Measurements from ENCODE around the gene ARMC5. TPM values are rescaled to one million over a fixed set of nuclear protein-coding genes. Genes with fewer than 3 reads are reported as not detected.

The ARMC5 gene
- total and polyA plus RNA-seq, 9 of the 15 experiments (the other 6 are each of a cell fraction or from before 2014, with no cell fraction given) = 0.11 to 13.5 (median 2.1) TPM

DNA sequence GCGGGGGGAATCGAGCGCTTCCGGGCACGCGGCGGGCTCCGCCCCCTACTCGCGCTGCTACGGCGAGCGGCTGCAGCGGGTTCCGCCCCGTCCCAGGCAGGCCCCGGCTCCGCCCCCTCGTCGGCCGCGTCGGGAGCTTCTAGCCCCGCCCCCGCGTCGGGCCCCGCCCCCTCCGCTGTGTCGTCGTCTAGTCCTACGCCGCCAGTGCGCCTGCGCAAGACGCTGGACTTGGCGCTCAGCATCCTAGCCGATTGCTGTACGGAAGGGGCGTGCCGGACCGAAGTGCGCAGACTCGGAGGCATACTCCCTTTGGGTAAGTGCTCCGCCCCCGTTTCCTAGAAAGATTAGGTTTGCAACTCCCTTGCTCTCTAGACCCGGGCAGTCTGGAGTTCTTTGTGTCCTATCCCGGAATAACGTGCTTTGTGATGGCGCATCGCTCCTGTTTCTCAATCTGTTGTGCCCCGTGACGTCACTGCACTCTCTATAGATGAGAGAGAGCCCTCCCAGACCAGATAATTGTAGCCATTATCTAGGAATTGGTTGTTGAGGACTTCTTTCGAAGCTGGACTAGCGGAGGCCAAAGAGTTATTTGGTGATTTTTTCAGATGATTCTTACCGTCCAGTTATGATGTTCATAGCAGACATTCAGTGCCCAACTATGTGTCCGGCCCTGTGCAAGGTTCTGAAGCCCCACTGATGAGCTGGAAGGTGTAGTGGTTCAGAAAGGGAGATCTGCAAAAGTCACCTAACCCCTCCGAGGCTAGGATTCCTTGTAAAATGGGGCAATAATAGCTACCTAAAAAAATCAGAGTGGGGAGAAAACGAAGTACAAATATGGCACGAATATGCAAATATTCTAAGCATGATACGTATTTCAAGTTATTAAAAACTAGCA, 633 bp downstream of the ARMC5 start (continued):
- TF ChIP-seq CEBPG (CRISPR knock-in tag; IDR thresholded peaks at IDR 0.05) (no peak), CEBPG (tag; conservative IDR thresholded peaks at IDR 0.05 in 1 of 2, IDR thresholded peaks at IDR 0.05 in 1 of 2) (peak; percentile 23 to 32; a peak in 1 of 4 replicates), ILF3 (IDR thresholded peaks at IDR 0.05; ENCODE audit: borderline replicate concordance) (no peak), NRF1 (conservative IDR thresholded peaks at IDR 0.05 in 1 of 2, IDR thresholded peaks at IDR 0.05 in 1 of 2) (peak; percentile 98), ZFP36 (IDR thresholded peaks at IDR 0.05; ENCODE audit: low read depth, low read length, partially characterized antibody) (peak; percentile 13), XRCC3 (IDR thresholded peaks at IDR 0.05) (no peak), BCL6 (CRISPR knock-in tag; IDR thresholded peaks at IDR 0.05) (peak; percentile 66; the same call in 1 of the 2 replicates), MCM3 (IDR thresholded peaks at IDR 0.05) (no peak), KDM2B (CRISPR knock-in tag; IDR thresholded peaks at IDR 0.05) (no peak), ZNF324 (CRISPR knock-in tag; IDR thresholded peaks at IDR 0.05) (no peak), ATF1 (CRISPR knock-in tag; IDR thresholded peaks at IDR 0.05) (no peak), ATF1 (tag; IDR thresholded peaks at IDR 0.05) (peak; percentile 30; the same call in 1 of the 2 replicates), BRD4 (IDR thresholded peaks at IDR 0.05) (no peak), POLR2G (IDR thresholded peaks at IDR 0.05; ENCODE audit: low read depth, low read length) (no peak), NFRKB (IDR thresholded peaks at IDR 0.05; ENCODE audit: low read depth) (peak; percentile 48; the same call in 1 of the 2 replicates)
- TF ChIP-seq, protein P1, sequence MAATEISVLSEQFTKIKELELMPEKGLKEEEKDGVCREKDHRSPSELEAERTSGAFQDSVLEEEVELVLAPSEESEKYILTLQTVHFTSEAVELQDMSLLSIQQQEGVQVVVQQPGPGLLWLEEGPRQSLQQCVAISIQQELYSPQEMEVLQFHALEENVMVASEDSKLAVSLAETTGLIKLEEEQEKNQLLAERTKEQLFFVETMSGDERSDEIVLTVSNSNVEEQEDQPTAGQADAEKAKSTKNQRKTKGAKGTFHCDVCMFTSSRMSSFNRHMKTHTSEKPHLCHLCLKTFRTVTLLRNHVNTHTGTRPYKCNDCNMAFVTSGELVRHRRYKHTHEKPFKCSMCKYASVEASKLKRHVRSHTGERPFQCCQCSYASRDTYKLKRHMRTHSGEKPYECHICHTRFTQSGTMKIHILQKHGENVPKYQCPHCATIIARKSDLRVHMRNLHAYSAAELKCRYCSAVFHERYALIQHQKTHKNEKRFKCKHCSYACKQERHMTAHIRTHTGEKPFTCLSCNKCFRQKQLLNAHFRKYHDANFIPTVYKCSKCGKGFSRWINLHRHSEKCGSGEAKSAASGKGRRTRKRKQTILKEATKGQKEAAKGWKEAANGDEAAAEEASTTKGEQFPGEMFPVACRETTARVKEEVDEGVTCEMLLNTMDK (IDR thresholded peaks at IDR 0.05; ENCODE audit: borderline replicate concordance, insufficient read depth, low read depth, low read length, poor library complexity, severe bottlenecking) = no peak
- TF ChIP-seq, protein P2, sequence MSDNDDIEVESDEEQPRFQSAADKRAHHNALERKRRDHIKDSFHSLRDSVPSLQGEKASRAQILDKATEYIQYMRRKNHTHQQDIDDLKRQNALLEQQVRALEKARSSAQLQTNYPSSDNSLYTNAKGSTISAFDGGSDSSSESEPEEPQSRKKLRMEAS (CRISPR knock-in tag; IDR thresholded peaks at IDR 0.05) = no peak
- TF ChIP-seq, protein P3, sequence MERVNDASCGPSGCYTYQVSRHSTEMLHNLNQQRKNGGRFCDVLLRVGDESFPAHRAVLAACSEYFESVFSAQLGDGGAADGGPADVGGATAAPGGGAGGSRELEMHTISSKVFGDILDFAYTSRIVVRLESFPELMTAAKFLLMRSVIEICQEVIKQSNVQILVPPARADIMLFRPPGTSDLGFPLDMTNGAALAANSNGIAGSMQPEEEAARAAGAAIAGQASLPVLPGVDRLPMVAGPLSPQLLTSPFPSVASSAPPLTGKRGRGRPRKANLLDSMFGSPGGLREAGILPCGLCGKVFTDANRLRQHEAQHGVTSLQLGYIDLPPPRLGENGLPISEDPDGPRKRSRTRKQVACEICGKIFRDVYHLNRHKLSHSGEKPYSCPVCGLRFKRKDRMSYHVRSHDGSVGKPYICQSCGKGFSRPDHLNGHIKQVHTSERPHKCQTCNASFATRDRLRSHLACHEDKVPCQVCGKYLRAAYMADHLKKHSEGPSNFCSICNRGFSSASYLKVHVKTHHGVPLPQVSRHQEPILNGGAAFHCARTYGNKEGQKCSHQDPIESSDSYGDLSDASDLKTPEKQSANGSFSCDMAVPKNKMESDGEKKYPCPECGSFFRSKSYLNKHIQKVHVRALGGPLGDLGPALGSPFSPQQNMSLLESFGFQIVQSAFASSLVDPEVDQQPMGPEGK (CRISPR knock-in tag; IDR thresholded peaks at IDR 0.05; ENCODE audit: borderline replicate concordance) = no peak
- TF ChIP-seq, protein P4, sequence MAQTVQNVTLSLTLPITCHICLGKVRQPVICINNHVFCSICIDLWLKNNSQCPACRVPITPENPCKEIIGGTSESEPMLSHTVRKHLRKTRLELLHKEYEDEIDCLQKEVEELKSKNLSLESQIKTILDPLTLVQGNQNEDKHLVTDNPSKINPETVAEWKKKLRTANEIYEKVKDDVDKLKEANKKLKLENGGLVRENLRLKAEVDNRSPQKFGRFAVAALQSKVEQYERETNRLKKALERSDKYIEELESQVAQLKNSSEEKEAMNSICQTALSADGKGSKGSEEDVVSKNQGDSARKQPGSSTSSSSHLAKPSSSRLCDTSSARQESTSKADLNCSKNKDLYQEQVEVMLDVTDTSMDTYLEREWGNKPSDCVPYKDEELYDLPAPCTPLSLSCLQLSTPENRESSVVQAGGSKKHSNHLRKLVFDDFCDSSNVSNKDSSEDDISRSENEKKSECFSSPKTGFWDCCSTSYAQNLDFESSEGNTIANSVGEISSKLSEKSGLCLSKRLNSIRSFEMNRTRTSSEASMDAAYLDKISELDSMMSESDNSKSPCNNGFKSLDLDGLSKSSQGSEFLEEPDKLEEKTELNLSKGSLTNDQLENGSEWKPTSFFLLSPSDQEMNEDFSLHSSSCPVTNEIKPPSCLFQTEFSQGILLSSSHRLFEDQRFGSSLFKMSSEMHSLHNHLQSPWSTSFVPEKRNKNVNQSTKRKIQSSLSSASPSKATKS (CRISPR knock-in tag; IDR thresholded peaks at IDR 0.05) = no peak
- TF ChIP-seq, protein P5, sequence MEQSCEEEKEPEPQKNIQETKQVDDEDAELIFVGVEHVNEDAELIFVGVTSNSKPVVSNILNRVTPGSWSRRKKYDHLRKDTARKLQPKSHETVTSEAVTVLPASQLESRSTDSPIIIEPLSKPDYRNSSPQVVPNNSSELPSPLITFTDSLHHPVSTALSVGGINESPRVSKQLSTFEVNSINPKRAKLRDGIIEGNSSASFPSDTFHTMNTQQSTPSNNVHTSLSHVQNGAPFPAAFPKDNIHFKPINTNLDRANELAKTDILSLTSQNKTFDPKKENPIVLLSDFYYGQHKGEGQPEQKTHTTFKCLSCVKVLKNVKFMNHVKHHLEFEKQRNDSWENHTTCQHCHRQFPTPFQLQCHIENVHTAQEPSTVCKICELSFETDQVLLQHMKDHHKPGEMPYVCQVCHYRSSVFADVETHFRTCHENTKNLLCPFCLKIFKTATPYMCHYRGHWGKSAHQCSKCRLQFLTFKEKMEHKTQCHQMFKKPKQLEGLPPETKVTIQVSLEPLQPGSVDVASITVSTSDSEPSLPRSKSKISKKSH (CRISPR knock-in tag; IDR thresholded peaks at IDR 0.05) = no peak
